Kidney (tissue), 14 donors: ENCODE results near the gene CES2. TPM values are rescaled to one million over a fixed set of nuclear protein-coding genes. Genes with fewer than 3 reads are reported as not detected.

Source experiments
- DNase-seq, 5 donors: peaks; one replicate each; pipeline ENCODE4 v3.0.0-alpha.2; 2013 to 2020
- FAIRE-seq: peaks from 2 replicates; lab custom pipeline; 2012; peaks lifted over from hg19 to GRCh38; lab: Jason Lieb, UNC
- H3K27ac ChIP-seq, 2 donors: one replicate each; pipeline ENCODE4 v1.7.0; 2013; ENCODE audit warnings: low read depth in 2 of 2, low read length in 2 of 2, inconsistent platforms in 1 of 2
- H3K27me3 ChIP-seq: one replicate; pipeline ENCODE4 v1.7.1; 2013; ENCODE audit warnings: low read length, inconsistent platforms; ENCODE audit not compliant: control insufficient read depth, insufficient read depth
- H3K36me3 ChIP-seq, 3 donors: one replicate each; pipeline versions ENCODE4 v1.7.0 to v1.7.1; 2013; ENCODE audit warnings: low read length in 3 of 3, control low read depth in 1 of 3, inconsistent platforms in 1 of 3; ENCODE audit not compliant: insufficient read depth in 3 of 3, control insufficient read depth in 2 of 3
- H3K4me1 ChIP-seq, 3 donors: one replicate each; pipeline versions ENCODE4 v1.7.0 to v1.7.1; 2013; ENCODE audit warnings: low read length in 3 of 3, inconsistent platforms in 1 of 3, low read depth in 1 of 3; ENCODE audit not compliant: control insufficient read depth in 2 of 3, insufficient read depth in 2 of 3
- H3K4me3 ChIP-seq, 3 donors: one replicate each; pipeline versions ENCODE4 v1.7.0 to v1.8.1; 2013; ENCODE audit warnings: low read length in 3 of 3, control low read depth in 1 of 3, inconsistent platforms in 1 of 3
- H3K9ac ChIP-seq, 3 donors: one replicate each; pipeline versions ENCODE4 v1.7.0 to v1.7.1; 2013; ENCODE audit warnings: low read length in 3 of 3, control low read depth in 1 of 3, inconsistent platforms in 1 of 3
- H3K9me3 ChIP-seq, 3 donors: one replicate each; pipeline versions ENCODE4 v1.7.0 to v1.7.1; 2013; ENCODE audit warnings: low read length in 3 of 3, control low read depth in 1 of 3, inconsistent platforms in 1 of 3; ENCODE audit not compliant: control insufficient read depth in 2 of 3, insufficient read depth in 1 of 3
- CTCF ChIP-seq: IDR thresholded peaks from 3 replicates; pipeline ENCODE4 v1.5.1; 2012; ENCODE audit warnings: mild to moderate bottlenecking, moderate library complexity, borderline replicate concordance; ENCODE audit not compliant: insufficient read depth; ENCODE audit errors: extremely low read depth
- intact Hi-C: fragments of 100-400 bp; cut with DNase I; formaldehyde crosslinking; loops from one replicate; pipeline ENCODE4 v1.11.1; 2022
- polyA plus RNA-seq: library from polyadenylated mRNA; stranded (reverse); fragments of 350-450 nt; fragmentation: Illumina TruSeq; extraction: RNeasy Lipid Tissue Mini Kit (QIAGEN cat#74804); gene quantifications from one replicate; pipeline ENCODE4 v1.2.3, GENCODE V29; 2014; ENCODE audit warnings: low read depth, low replicate concordance; ENCODE audit not compliant: insufficient read depth
- total RNA-seq: library from RNA; stranded (reverse); fragmentation: NEBNext Ultra II Directional; extraction: Animal tissue kit (Norgen Biotek cat#: 25700); gene quantifications from one replicate; pipeline ENCODE4 v1.2.1, GENCODE V29; 2021
- donor health status: control.
- donor health status: control.
- donor health status: control.
- donor health status: control.
- donor health status: control.
- donor health status: DM: yes; HTN: yes; CAD: no.
- donor health status: Normal renal cell carcinoma (clear cell type).

Gene CES2
- total and polyA plus RNA-seq, 2 donors from 2014 or later, result 72.1 to 76.9 TPM

- intact Hi-C loops, result no loop called here
- FAIRE-seq (no peak), DNase-seq (peak in 3 of 5 donors; percentile 70 to 79 (median 71))
- H3K9ac ChIP-seq, result peak within 1 kb of the TSS in 1 of 3 donors; percentile 7
- H3K4me3 ChIP-seq, result peak within 1 kb of the TSS in 1 of 3 donors; percentile 53
- TF ChIP-seq CTCF, result peak; percentile 76
- peaks cover 0 to 12% (median 7%) of the 10 kb centered on the region in 3 donors for H3K4me1 ChIP-seq
- no peaks in the 10 kb centered on the region for H3K36me3 ChIP-seq
- no peaks in the 10 kb centered on the region for H3K9me3 ChIP-seq
- no peaks in the 10 kb centered on the region for H3K27me3 ChIP-seq
- H3K27ac ChIP-seq, result peak within 1 kb of the TSS; percentile 54 to 57
Measured at GRCh38 chr16:66961065-66961744, 25.9 kb downstream of the CES2 start, which contains the start of gene CES3. CES3 (plus strand) TSS chr16:66961266; CDS start chr16:66961308, 42 bp downstream.

- Histone ChIP-seq H3K36me3 (no peaks in the 10 kb centered on the region), H3K4me1 (peaks cover 0 to 12% (median 7%) of the 10 kb centered on the region in 3 donors), H3K9me3 (no peaks in the 10 kb centered on the region), H3K27me3 (no peaks in the 10 kb centered on the region), H3K4me3 (peak overlapping the region in 1 of 3 donors; percentile 53), H3K9ac (peak overlapping the region in 1 of 3 donors; percentile 7), H3K27ac (peak overlapping the region in 1 of 2 donors; percentile 54)
- no peak for TF ChIP-seq CTCF
- DNase-seq (peak in 1 of 5 donors; percentile 67), FAIRE-seq (no peak)
- intact Hi-C loops, result no loop called here
Measured at GRCh38 chr16:66961914-66962313, 26.6 kb downstream of the CES2 start.

GRCh38 chr16:66964049-66964448 is 28.7 kb downstream of the CES2 start:
- intact Hi-C loops, result no loop called here

More at GRCh38 chr16:66964049-66964448, 28.7 kb downstream of the CES2 start:
- Histone ChIP-seq H3K9me3 (no peaks in the 10 kb centered on the region), H3K36me3 (no peaks in the 10 kb centered on the region), H3K9ac (no peak overlapping the region), H3K4me3 (no peak overlapping the region), H3K27me3 (no peaks in the 10 kb centered on the region), H3K4me1 (peaks cover 0 to 12% (median 7%) of the 10 kb centered on the region in 3 donors), H3K27ac (peak overlapping the region in 1 of 2 donors; percentile 73)
- peak in 1 of 5 donors; percentile 61 for DNase-seq
- FAIRE-seq, result no peak
- no peak for TF ChIP-seq CTCF
